HCT116 (cell line): ENCODE data around the gene USP50. TPM values are rescaled to one million over a fixed set of nuclear protein-coding genes. Genes with fewer than 3 reads are reported as not detected.
A peak's percentile ranks its signal among the peaks of the same experiment; 100 is the strongest.

Experiments
- ATAC-seq: fragments of 200-7000 bp; cut with Tn5 transposase; 2 replicates; pipeline ENCODE4 v1.9.1; 2020; ENCODE audit warnings: mild to moderate bottlenecking, moderate library complexity
- Bru-seq: library from RNA; stranded (reverse); fragments of 400-500 nt; gene quantifications from one replicate; lab custom pipeline; 2021; lab: Mats Ljungman, UMichigan
- BruChase-seq, 2 experiments: library from RNA; stranded (reverse); fragments of 400-500 nt; gene quantifications; one replicate each; lab custom pipeline; 2021; lab: Mats Ljungman, UMichigan
- BruUV-seq: library from RNA; stranded (reverse); fragments of 400-500 nt; replicated peaks from 2 replicates; lab custom pipeline; 2021; lab: Mats Ljungman, UMichigan
- CTCF ChIA-PET: fragments of 300-600 bp; sonication (Branson Sonifier 250); formaldehyde crosslinking; loops from one replicate; lab custom pipeline; 2021; ENCODE audit warnings: antibody characterized with exemption; lab: Charles Lee
- POLR2A ChIA-PET: fragments of 300-600, 350-600 bp; sonication (Branson Sonifier 250); formaldehyde crosslinking; loops from one replicate; lab custom pipeline; 2021; ENCODE audit warnings: antibody characterized with exemption; lab: Charles Lee
- RAD21 ChIA-PET, 2 experiments: fragments of 300-600 bp; sonication (Branson Sonifier 250); formaldehyde crosslinking; loops; one replicate each; lab custom pipeline; 2023; ENCODE audit warnings: low total read pairs in 2 of 2; ENCODE audit not compliant: uncharacterized antibody in 2 of 2, unreplicated experiment in 2 of 2, low non-redundant PET in 1 of 2; lab: Charles Lee
- DNase-seq: peaks from one replicate; pipeline ENCODE4 v3.0.0-alpha.2; 2010; ENCODE audit warnings: low read depth, low spot score
- H2AFZ ChIP-seq: fragments of 200-600 bp; shearing (Covaris generic), sonication (generic); 2 replicates; pipeline ENCODE4 v1.6.1; 2017; ENCODE audit warnings: low read depth, mixed run types, mixed read lengths, antibody characterized with exemption, low read length; ENCODE audit not compliant: poor library complexity, severe bottlenecking
- H3K27ac ChIP-seq: 2 replicates; pipeline ENCODE4 v1.5.1; 2012; ENCODE audit warnings: low read depth, low read length
- H3K27me3 ChIP-seq: fragments of 200-600 bp; sonication (generic); 2 replicates; pipeline ENCODE4 v1.6.1; 2016; ENCODE audit warnings: mixed run types, low read length, mixed read lengths; ENCODE audit not compliant: insufficient read depth
- H3K36me3 ChIP-seq, 2 experiments: fragments of 200-500 bp in 1 of 2; fragments of 200-600 bp in 1 of 2; sonication (Bioruptor generic) in 1 of 2; sonication (generic) in 1 of 2; 2 replicates each; pipeline versions ENCODE4 v1.5.1 to v1.6.1; 2014 to 2016; ENCODE audit warnings: low read length in 2 of 2, inconsistent platforms in 1 of 2, mixed read lengths in 1 of 2, mixed run types in 1 of 2; ENCODE audit not compliant: insufficient read depth in 2 of 2, control insufficient read depth in 1 of 2
- H3K4me1 ChIP-seq, 2 experiments: fragments of 200-600 bp in 1 of 2; sonication (generic) in 1 of 2; 2 replicates each; pipeline versions ENCODE4 v1.5.1 to v1.6.1; 2012 to 2017; ENCODE audit warnings: low read length in 2 of 2, inconsistent platforms in 1 of 2, mild to moderate bottlenecking in 1 of 2, mixed read lengths in 1 of 2, mixed run types in 1 of 2, moderate library complexity in 1 of 2; ENCODE audit not compliant: insufficient read depth in 2 of 2, control insufficient read depth in 1 of 2
- H3K4me2 ChIP-seq: fragments of 200-600 bp; sonication (generic); 2 replicates; pipeline ENCODE4 v1.6.1; 2017; ENCODE audit warnings: mixed run types, low read length, mixed read lengths
- H3K4me3 ChIP-seq, 2 experiments: fragments of 200-600 bp in 1 of 2; sonication (generic) in 1 of 2; replicated peaks in 1 of 2; 2 replicates each; pipeline ENCODE4 v1.5.1; 2011 to 2016; ENCODE audit warnings: low read length in 2 of 2, control low read depth in 1 of 2, low read depth in 1 of 2, mild to moderate bottlenecking in 1 of 2, mixed read lengths in 1 of 2, mixed run types in 1 of 2
- H3K79me2 ChIP-seq: fragments of 200-600 bp; sonication (generic); 2 replicates; pipeline ENCODE4 v1.6.1; 2017; ENCODE audit warnings: mild to moderate bottlenecking, mixed run types, low read length, moderate library complexity, mixed read lengths; ENCODE audit not compliant: insufficient read depth
- H3K9ac ChIP-seq: fragments of 200-600 bp; sonication (generic); 2 replicates; pipeline ENCODE4 v1.6.1; 2016; ENCODE audit warnings: low read length, mixed read lengths
- H3K9me2 ChIP-seq: fragments of 200-600 bp; sonication (generic), shearing (Covaris generic); 2 replicates; pipeline ENCODE4 v1.6.1; 2017; ENCODE audit warnings: mixed run types, mild to moderate bottlenecking, moderate library complexity; ENCODE audit not compliant: insufficient read depth
- H3K9me3 ChIP-seq, 2 experiments: fragments of 200-500 bp in 1 of 2; fragments of 200-600 bp in 1 of 2; sonication (Bioruptor generic) in 1 of 2; sonication (generic) in 1 of 2; 2 replicates each; pipeline ENCODE4 v1.6.1; 2014 to 2017; ENCODE audit warnings: low read length in 2 of 2, mixed read lengths in 2 of 2, inconsistent platforms in 1 of 2, low read depth in 1 of 2, mild to moderate bottlenecking in 1 of 2, mixed run types in 1 of 2, moderate library complexity in 1 of 2; ENCODE audit not compliant: control insufficient read depth in 1 of 2, insufficient read depth in 1 of 2
- H4K20me1 ChIP-seq: fragments of 200-600 bp; sonication (generic), shearing (Covaris generic); 2 replicates; pipeline ENCODE4 v1.6.1; 2017; ENCODE audit warnings: mixed run types, mild to moderate bottlenecking, moderate library complexity; ENCODE audit not compliant: insufficient read depth
- CBX3 ChIP-seq: IDR thresholded peaks from 2 replicates; pipeline ENCODE4 v1.6.1; 2012; ENCODE audit warnings: low read depth
- CTCF ChIP-seq, 3 experiments: fragments of 200-600 bp in 1 of 3; sonication (generic) in 1 of 3; IDR thresholded peaks in 2 of 3; conservative IDR thresholded peaks in 1 of 3; 2 replicates each; pipeline ENCODE4 v1.5.1; 2012 to 2017; ENCODE audit warnings: low read depth in 2 of 3, low read length in 2 of 3, antibody characterized with exemption in 1 of 3, borderline replicate concordance in 1 of 3, control low read depth in 1 of 3, mild to moderate bottlenecking in 1 of 3, mixed read lengths in 1 of 3, mixed run types in 1 of 3, moderate library complexity in 1 of 3; ENCODE audit not compliant: insufficient read depth in 1 of 3
- EGR1 ChIP-seq: IDR thresholded peaks from 2 replicates; pipeline ENCODE4 v1.6.1; 2012; ENCODE audit warnings: low read depth
- ELF1 ChIP-seq: IDR thresholded peaks from 2 replicates; pipeline ENCODE4 v1.6.1; 2012; ENCODE audit warnings: low read depth, borderline replicate concordance
- EZH2 ChIP-seq: fragments of 200-600 bp; sonication (generic); IDR thresholded peaks from 2 replicates; pipeline ENCODE4 v1.6.1; 2017; ENCODE audit warnings: antibody characterized with exemption, mixed run types
- EZH2phosphoT487 ChIP-seq: fragments of 200-600 bp; IDR thresholded peaks from 2 replicates; pipeline ENCODE4 v1.6.1; 2018; ENCODE audit warnings: antibody characterized with exemption, borderline replicate concordance
- JUND ChIP-seq: IDR thresholded peaks from 2 replicates; pipeline ENCODE4 v1.6.1; 2012
- RAD21 ChIP-seq: IDR thresholded peaks from 2 replicates; pipeline ENCODE4 v1.6.1; 2012; ENCODE audit warnings: low read depth, mild to moderate bottlenecking
- REST ChIP-seq: IDR thresholded peaks from 2 replicates; pipeline ENCODE4 v1.6.1; 2012; ENCODE audit warnings: low read depth
- SP1 ChIP-seq: IDR thresholded peaks from 2 replicates; pipeline ENCODE4 v1.6.1; 2012; ENCODE audit warnings: low read depth
- SRF ChIP-seq: IDR thresholded peaks from 2 replicates; pipeline ENCODE4 v1.6.1; 2012; ENCODE audit warnings: low read depth
- ZBTB33 ChIP-seq: IDR thresholded peaks from 2 replicates; pipeline ENCODE4 v1.6.1; 2011; ENCODE audit warnings: mild to moderate bottlenecking, low read length, moderate library complexity; ENCODE audit not compliant: insufficient replicate concordance; ENCODE audit errors: extremely low read depth
- ZFX ChIP-seq: fragments of 450-650 bp; IDR thresholded peaks from 2 replicates; pipeline ENCODE4 v1.6.1; 2017
- ZNF274 ChIP-seq: fragments of 200-500 bp; sonication (Bioruptor generic); IDR thresholded peaks from 2 replicates; pipeline ENCODE4 v1.6.1; 2014; ENCODE audit warnings: mild to moderate bottlenecking, low read depth, low read length, inconsistent platforms
- intact Hi-C: fragments of 100-400 bp; cut with micrococcal nuclease; formaldehyde crosslinking; loops from 2 replicates; pipeline ENCODE4 v1.10.0; 2022
- long read RNA-seq: library from polyadenylated mRNA; unstranded; transcript quantifications from one replicate; pipeline ENCODE4 v2.0.0, GENCODE V29; 2021; ENCODE audit not compliant: unreplicated experiment
- polyA plus RNA-seq: library from polyadenylated mRNA; unstranded; fragments of >200 nt; gene quantifications from 2 replicates; pipeline ENCODE4 v1.2.1, GENCODE V29; 2012; ENCODE audit warnings: missing spikeins
- total RNA-seq: library from RNA; stranded (reverse); gene quantifications from one replicate; pipeline ENCODE4 v1.2.1, GENCODE V29; 2021; ENCODE audit not compliant: unreplicated experiment

USP50 gene
- total RNA-seq (not detected), Bru-seq, nascent RNA (percentile 30 among the genes with signal in this experiment), BruChase-seq, experiment 1, labeled RNA remaining after a 6-hour chase (percentile 34 among the genes with signal in this experiment), BruChase-seq, experiment 2, labeled RNA remaining after a 2-hour chase (percentile 41 among the genes with signal in this experiment)
- 0.29 TPM in 1 of 2 replicates, not detected in the other for polyA plus RNA-seq
- long read RNA-seq, result 0 reads

GRCh38 chr15:50546566-50546965 lies at the start of gene USP50:
TSS of gene USP50 (minus strand) at chr15:50546666. CDS start at chr15:50546525, 141 bp downstream.
- BruUV-seq, result no TSS peak
- intact Hi-C loops, result no loop called here
- H3K27me3 ChIP-seq, result no peaks in the 10 kb centered on the region
- no peaks in the 10 kb centered on the region for H3K4me1 ChIP-seq
- no peak within 1 kb of the TSS for H3K4me2 ChIP-seq
- H3K9me3 ChIP-seq, result no peaks in the 10 kb centered on the region
- H3K4me3 ChIP-seq, result no peak within 1 kb of the TSS
- TF ChIP-seq EZH2, result no peak
- no peak for TF ChIP-seq SRF
- TF ChIP-seq EGR1, result no peak
- TF ChIP-seq REST, result no peak
- no peak for TF ChIP-seq CTCF (IDR thresholded peaks at IDR 0.05 in 2 of 3, conservative IDR thresholded peaks at IDR 0.05 in 1 of 3; ENCODE audit: borderline replicate concordance in 1 of 3, insufficient read depth in 1 of 3, low read depth in 2 of 3, low read length in 2 of 3)
- TF ChIP-seq CBX3, result no peak
- TF ChIP-seq SP1, result no peak
- TF ChIP-seq JUND, result no peak
- TF ChIP-seq ZBTB33, result no peak
- no peak for TF ChIP-seq ELF1
- TF ChIP-seq ZFX, result no peak
- no peak for TF ChIP-seq ZNF274
- no peak for TF ChIP-seq RAD21
- TF ChIP-seq EZH2phosphoT487, result no peak
- H3K9ac ChIP-seq, result no peak within 1 kb of the TSS
- no peaks in the 10 kb centered on the region for H3K79me2 ChIP-seq
- ChIA-PET POLR2A (no interaction called here), CTCF (no interaction called here), RAD21 (no interaction called here)
- no peak within 1 kb of the TSS for H2AFZ ChIP-seq
- no peaks in the 10 kb centered on the region for H3K36me3 ChIP-seq
- no peak within 1 kb of the TSS for H3K27ac ChIP-seq
- H3K9me2 ChIP-seq, result no peaks in the 10 kb centered on the region
- no peak for ATAC-seq
- no peak for DNase-seq
- H4K20me1 ChIP-seq, result no peaks in the 10 kb centered on the region
